Measurements from ENCODE around the gene DOCK4.
"Not testable (repeated sequence)": the region's sequence is repeated elsewhere in the genome, so short reads cannot be mapped to it uniquely, and the experiment has no call there.

The DOCK4 gene

DNA sequence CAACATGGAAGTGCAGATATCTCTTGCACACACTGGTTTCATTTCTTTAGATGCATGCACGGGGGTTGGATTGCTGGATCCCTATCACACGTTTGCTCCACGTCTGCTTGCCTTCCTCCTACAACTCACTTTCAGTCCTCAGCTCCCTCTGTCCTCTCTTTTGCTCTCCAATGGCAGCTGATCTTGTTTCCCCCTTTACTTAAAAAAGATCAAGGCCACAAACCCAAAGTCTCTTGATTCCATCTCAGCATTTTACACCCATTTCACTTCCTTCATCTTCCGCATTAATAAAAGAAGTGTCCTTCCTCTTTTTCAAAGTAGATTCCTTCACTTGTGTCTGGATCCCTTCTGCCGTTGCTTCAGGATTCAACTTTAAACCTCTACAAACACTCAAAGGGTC, 245.2 kb downstream of the DOCK4 start:
- no peak for DNase-seq (ENCODE audit: low read depth in 1 of 2, low spot score in 1 of 2)

DNA sequence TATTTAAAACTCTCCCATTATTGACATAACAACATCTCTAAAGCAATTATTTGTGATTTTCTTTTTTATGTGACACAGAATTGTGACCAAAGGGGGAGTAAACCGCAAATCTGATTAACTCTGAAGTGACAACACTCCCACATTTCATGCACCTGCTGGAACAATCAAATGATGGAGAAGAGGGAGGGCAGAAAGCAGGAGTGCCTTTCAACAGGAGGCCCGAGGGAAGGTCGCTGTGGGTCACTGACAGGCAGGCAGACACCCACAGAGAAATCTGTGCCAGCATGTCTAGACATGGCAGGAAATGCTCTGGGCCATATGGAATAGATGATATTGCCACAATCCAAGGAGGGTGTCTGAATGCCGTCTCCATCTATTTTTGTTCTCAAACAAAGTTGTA, 247.3 kb downstream of the DOCK4 start:
- DNase-seq (ENCODE audit: low read depth in 1 of 2, low spot score in 1 of 2), result no peak

DNA sequence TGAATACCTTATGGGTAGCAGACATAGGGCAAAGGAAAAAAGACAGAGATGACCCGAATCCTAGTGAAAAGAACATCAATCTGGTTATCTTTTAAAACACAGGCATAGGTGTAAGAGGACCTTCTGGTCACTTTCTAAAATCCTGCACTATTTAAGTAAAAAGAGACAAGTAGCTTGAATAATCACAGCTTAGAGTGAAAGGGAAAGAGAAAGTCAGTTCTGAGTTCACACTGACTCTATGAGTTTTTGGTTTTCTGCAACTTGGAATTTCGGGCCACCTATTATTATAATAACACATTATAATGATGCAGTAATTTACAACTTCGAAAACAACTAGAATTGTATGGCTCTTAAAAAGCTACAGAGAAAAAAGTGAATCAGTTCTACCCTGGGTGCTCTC, 247.8 kb downstream of the DOCK4 start:
- no peak for DNase-seq (ENCODE audit: low read depth in 1 of 2, low spot score in 1 of 2)

DNA sequence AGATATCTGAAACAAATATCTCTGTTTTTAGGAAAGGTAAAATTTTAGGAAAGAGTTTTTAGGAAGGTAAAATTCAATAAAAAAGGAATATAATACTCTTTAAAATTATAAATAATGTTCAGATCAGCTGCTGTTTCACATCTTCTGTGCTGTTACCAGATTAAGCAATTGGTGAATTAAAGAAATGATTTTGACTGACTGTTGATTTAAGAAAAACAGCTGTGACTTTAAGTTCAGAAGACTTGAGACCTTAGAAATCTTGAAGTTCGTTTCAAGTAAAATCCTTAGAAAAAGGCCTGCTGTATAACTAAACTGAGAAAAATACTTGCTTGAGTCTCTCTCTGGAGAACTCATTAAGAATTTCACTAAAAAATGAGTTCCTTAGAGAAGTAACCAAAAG, 250.6 kb downstream of the DOCK4 start:
- no peak for DNase-seq (ENCODE audit: low read depth in 1 of 2, low spot score in 1 of 2)

DNA sequence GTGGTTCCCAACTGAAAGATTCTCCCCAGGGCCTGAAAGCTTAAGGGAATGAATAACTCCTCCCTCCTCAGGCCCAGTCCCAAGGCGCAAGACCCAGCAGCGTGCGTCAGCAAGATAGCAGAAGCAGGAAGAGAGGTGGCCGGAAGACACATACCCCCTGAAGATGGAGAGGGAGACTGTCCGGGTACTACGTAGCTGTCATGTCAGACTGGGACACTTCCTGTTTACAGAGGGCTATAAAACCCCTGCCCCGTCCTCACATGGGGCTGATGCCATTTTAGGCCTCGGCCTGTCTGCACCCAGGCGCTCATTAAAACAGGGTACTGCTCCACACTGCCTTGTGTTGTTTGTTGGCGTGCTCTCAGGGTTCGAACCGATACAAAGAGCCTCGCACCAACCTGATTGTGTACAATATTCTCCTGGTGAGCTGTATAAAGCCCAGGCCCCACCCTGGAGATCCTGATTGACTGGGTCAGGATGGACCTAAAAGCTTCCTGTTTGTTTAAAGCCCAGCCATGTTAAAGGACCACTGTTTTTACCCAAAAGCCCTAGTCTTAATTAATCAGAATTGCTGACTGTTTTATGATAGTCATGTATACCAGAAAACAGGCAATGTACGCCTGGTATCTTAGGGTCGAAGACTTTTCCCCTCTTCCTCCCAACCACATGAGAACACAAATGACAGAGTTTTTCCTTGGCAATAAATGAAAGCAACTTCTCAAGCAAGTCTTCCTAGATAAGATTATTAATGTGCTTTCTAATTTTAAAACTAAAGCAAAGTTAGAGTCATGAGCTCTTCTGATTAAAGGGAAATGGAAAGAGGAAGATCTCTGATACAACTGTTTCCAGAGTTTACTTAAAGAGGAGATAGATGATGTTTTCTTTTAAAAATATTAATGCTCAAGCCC, 251.5 kb downstream of the DOCK4 start:
- DNase-seq (ENCODE audit: low read depth in 1 of 2, low spot score in 1 of 2), result no peak

DNA sequence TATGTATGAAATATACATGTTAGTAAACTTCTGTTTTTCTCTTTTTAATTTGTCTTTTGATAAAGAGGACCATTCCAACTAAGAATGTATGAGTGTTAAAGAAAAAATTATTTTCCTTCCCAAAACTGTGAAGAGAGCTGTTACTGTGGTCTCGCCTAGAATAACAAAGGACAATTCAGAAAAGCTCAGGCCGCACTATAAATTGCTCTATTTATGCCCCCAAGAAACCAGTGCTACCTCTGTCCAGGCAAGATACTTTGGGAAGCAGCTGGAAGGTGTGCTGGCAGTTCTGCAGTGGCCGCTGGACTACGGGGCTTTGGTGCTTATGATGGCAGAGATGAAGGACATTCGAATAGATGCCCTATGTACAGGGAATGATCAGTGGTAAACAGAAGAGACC, 252.1 kb downstream of the DOCK4 start:
- DNase-seq (ENCODE audit: low read depth in 1 of 2, low spot score in 1 of 2), result no peak

DNA sequence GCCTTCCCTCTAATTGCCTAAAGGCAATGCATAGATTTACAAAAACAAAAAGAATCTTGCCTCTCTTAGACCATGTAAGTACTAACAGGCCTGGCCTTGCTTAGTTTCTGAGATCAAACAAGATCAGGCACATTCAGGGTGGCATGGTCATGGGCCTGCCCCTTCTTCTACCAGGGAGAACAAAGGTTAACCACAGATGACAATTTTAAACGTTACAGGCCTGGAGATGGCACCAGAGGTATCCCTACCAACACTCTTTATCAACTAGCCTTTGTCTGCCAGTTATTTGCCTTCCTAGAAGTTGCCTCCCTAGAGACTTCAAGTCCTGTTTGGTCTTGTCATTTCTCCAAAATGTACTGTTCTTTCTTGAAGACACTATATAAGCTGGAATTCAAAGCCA, 252.6 kb downstream of the DOCK4 start:
- DNase-seq (ENCODE audit: low read depth in 1 of 2, low spot score in 1 of 2), result no peak

DNA sequence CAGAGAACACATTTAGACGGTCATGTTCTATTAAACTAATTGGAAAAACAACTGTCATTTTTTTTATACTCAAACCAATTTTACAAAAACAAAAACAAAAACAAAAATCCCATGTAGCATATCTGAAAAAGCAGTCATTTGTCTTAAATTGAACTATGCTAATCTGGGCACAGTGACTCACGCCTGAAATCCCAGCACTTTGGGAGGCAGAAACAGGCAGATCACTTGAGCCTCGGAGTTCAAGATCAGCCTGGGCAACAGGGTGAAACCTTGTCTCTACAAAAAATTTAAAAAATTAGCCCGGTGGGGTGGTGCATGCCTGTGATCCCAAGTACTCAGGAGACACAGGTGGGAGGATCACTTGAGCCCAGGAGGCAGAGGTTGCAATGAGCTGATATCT, 253.4 kb downstream of the DOCK4 start:
- DNase-seq (ENCODE audit: low read depth in 1 of 2, low spot score in 1 of 2), result no peak

DNA sequence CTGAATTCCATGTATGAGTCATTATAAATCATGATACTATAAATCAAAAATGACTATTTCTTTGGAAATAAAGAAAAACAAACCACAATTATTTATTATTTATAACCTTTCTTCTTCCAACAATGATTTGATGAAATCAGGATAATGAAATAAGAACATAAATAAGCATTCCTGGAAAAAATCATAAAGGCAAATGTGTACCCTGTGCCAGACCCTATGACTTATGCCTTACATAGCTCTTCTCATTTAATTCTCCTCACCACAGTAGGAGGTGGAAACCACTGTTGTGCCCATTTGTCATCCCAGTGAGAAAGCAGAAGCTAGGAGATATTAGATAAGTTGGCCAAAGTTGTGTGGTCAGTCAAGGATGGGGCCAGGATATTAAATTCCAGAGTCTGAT, 255.1 kb downstream of the DOCK4 start:
- DNase-seq (ENCODE audit: low read depth in 1 of 2, low spot score in 1 of 2), result no peak

DNA sequence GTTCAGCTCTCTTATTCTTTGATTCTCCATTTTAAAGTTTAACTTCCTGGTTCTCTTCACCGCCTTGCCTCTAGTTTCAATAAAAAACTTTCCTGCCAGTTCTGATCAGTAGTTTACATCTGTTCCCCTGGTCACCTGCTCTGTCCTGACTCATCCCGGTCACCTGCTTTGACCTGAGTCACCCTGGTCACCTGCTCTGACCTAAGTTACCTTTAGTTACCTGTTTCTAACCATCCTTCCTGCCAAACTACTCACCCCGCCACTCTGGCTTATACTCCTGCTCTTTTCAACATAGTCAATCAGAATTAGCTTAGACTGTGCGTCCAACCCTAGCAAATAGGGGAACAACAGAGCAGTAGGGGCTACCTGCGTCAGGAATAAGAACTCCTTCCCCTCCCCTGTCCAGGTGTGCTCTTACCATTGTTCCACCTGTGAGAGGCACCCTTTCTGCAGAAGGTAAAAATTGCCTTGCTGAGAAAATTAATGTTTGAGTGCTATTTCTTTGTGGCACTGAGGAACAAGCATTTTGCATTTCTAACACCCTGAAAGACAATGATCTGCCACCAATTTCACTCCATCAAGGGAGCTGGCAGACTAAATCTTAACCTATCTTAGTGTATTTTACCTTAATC, 263.6 kb downstream of the DOCK4 start:
- DNase-seq (ENCODE audit: low read depth in 1 of 2, low spot score in 1 of 2), result no peak

DNA sequence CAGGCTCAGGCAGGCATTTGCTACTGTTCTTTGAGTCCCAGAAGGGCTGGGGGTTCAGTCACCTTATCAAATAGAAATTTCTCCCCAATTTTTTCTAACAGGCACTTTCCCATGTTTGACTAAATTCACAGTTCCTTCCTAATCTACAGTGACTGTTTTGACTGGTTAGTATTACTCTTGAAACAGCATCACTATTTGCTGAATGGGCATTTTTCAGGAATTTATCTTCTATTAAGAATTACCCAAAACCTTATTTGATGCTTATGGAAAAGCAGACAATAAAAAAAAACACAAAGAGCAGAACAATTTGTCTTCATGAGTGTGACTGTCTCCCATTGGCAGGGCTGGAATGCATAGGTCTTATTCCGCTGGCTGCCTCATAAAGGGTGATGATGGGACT, 269.0 kb downstream of the DOCK4 start:
- no peak for DNase-seq (ENCODE audit: low read depth in 1 of 2, low spot score in 1 of 2)

DNA sequence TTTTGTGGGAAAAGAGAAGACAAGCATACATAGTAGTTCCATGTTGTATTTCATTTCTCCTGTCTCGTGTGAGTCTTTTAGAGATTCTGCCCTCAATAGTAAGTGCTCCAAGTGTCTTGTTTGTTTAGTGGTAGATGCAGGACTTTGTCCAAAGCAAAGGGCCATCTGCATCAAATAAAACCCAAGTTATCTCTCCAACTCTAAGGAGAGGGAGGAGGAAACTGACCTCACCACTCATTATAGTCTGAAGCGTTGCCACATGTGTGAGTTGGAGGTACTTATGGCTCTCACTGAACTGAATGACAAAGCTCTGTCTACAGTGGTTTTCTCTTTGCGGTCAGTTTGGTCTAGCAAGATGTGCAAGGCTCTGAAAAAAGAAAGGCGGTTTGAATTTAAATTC, 272.6 kb downstream of the DOCK4 start:
- DNase-seq (ENCODE audit: low read depth in 1 of 2, low spot score in 1 of 2), result no peak

DNA sequence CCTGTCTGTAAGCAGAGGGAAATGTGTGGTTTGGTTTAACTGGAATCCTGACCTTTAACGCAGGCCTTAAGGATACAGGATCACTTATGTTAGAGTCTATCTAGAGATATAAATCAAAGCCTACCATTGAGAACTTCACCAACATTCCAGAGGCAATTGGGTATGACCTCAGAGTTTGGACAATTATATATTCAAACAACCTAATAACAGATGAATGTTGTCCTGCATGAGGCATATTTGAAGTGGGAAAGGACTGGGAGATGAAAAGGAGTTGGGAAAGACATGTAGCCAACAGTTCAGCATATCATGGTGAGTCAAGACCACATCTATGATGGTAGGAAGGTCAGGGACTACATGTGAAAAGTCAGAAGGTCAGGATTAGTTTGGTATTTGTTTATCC, 274.2 kb downstream of the DOCK4 start:
- DNase-seq (ENCODE audit: low read depth in 1 of 2, low spot score in 1 of 2), result no peak

DNA sequence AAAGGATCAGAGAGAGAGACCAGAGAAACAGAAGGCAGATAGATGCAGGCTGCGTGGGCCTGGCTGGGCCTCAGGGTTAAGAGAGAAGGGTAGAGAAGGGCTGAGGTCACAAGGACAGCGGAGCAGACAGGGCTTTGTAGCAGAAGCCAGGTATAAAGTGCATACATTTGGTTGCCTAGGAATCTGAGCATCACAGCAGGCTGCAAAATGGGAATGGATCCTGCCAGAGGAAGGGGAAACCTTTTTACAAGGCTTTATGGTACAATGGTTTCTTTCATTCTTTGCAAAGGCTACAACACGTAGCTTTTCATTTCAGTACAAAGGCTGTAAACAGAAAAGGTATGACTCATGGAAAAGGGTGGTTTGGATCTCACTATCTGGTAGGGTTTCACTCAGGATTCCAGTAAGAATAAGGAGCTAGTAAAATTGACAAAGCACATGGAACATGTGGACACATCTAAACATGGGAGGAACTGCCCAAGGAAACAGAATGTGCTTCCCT, 275.1 kb downstream of the DOCK4 start:
- no peak for DNase-seq (ENCODE audit: low read depth in 1 of 2, low spot score in 1 of 2)

DNA sequence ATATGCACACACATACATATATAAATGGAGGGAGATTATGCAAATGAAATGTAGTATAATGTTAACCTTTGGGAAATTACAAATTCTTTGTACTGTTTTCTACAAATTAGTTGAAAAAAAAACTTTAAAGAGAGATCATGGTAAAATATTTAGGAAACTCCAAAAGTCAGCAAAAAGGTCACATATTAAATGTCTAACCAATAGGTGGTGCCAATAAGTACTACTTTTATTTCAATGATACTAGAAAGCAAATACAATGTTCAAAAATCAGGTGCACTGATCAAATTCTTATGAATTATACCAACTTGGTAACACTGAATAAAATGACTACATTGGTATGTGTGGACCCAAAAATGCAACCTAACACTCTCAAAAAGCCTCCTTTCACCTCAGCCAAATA, 276.9 kb downstream of the DOCK4 start:
- DNase-seq (ENCODE audit: low read depth in 1 of 2, low spot score in 1 of 2), result no peak

DNA sequence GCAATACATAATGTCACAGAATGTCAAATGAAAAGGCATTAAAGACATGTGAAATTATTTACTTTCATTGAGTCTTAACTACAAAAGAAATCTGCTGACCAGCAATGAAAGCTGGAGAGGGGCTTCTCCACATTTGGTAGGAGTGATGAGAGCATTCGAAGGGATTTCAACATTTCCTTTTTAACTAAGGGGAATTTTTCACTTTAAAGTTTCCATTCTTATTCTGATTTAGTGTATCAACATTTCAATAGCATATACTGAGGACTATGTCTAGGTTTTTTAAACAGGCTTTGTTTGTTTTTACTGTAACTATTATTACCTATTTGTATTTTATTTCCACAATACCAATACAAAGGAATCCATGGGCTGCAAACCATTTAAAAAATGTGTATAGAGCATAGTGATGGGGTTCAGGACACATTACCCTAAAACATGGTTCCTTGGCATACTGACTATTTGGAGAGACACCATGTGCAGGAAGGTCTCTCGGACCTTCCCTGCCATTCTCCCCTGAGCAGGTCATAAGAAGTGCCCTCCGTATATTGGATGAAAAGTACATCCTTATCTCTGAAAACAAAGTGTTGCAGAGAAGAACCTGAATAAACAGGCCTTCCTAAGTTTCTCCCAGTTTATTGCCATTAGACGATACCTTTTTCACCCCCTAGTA, 278.7 kb downstream of the DOCK4 start:
- no peak for DNase-seq (ENCODE audit: low read depth in 1 of 2, low spot score in 1 of 2)

DNA sequence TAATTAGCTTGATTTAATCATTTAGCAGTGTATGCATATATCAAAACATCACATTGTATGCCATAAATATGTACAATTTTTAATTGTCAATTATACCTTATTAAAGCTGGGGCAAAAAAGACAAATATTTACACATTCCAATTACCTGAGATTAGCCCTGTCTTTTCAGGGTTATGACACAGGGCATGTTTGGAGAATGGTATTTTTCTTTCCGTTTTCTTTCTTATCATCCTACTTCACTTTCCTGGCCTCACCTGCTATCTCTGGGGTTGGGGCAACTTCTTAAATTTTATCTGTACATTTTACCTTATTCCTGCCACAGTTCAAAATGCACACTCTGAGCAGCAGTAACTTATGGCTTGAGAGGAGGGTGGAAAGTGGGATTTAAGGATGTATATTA, 285.9 kb downstream of the DOCK4 start:
- DNase-seq (ENCODE audit: low read depth in 1 of 2, low spot score in 1 of 2), result no peak

DNA sequence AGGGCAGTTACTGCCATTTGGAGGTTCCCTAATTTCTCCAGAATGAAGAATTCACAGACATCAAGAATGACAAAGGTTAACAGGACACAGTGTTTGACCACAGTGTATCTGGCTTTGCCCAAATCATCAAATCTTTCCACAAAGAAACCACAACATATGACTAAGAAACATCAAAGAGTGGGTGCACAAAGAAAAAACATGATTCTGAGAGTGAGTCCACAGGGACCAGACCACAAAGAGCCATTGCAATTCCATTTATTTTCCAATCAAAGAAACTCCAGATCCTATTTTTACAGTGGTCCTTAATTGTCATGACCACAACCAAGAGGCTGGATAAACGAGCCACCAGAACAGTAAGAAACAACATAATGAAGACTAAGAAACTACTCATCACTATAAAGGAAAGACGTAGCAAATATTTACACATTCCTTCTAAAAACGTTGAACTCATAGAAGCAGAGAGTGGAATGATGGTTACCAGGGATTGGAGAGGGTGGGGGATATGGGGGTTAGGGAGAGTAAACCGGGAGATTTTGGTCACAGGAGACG, 286.5 kb downstream of the DOCK4 start:
- no peak for DNase-seq (ENCODE audit: low read depth in 1 of 2, low spot score in 1 of 2)

DNA sequence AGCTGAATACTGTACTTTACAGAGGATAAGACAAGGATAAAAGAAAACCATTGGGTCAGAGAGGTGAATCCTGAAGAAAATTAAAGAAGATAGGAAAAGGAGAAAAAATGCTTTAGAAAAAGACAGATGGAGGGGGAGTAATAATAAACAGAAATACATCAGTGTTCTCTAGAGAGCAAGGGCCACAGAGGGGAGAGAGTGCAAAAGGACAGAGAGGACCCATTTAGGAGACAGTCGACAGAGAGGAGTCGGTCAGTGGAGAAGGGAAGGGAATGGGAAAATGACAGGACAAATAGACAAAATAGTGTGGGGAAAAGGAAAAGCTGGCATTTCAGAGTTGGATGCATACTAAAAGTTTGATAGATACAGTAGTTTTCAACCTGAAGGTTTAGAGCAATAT, 287.0 kb downstream of the DOCK4 start:
- no peak for DNase-seq (ENCODE audit: low read depth in 1 of 2, low spot score in 1 of 2)

DNA sequence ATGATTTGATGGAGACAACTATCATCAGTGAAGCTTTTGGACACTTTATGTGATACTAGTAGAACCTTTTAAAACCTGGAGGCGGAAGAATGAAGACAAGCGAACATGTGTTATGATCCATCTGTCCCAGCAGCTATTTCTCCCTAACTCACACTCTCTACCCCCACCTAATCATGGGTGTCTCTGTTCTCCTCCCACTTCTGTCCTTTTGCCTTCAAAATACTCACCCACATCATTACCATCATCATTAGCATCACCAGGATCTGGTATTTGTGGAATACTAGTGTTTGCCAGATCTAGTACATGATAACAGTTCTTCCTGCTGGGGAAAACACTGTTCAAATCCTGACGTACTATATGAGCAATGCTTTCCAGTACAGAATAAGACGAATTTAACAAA, 287.7 kb downstream of the DOCK4 start:
- no peak for DNase-seq (ENCODE audit: low read depth in 1 of 2, low spot score in 1 of 2)

DNA sequence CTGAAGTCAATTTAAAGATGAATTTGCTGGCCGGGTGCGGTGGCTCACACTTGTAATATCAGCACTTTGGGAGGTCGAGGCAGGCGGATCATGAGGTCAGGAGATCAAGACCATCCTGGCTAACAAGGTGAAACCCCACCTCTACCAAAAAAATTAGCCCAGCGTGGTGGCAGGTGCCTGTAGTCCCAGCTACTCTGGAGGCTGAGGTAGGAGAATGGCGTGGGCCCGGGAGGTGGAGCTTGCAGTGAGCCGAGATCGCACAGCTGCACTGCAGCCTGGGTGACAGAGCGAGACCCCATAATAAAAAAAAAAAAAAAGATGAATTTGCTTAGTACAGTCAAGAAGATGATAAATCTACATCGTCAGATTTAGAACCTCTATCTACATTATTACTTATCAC, 288.8 kb downstream of the DOCK4 start:
- DNase-seq (ENCODE audit: low read depth in 1 of 2, low spot score in 1 of 2), result not testable (repeated sequence)

DNA sequence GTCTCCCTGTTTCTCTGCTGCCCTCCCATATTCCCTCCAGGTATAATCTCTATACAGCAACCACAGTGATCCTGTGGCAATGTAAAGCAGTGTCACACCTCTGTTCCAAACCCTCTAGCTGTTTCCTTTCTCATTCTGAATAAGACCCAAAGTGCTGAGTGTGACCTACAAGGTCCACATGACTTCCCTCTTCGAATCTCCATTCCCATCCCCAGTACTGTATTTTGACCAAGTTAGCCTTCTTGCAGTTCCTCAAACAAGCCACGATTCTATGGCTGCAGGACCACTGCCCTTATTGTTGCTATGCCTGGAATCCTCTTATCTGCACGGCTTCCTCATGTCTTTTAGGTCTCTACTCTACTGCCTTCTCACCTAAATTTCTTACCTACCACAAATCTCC, 291.9 kb downstream of the DOCK4 start:
- DNase-seq (ENCODE audit: low read depth in 1 of 2, low spot score in 1 of 2), result no peak
